OCI-LY7 (cell line): ENCODE measurements around the gene SLC47A1. TPM values are rescaled to one million over a fixed set of nuclear protein-coding genes. Genes with fewer than 3 reads are reported as not detected.

Experiments
- BruUV-seq: library from RNA; stranded (reverse); fragments of 400-500 nt; replicated peaks from 2 replicates; lab custom pipeline; 2021; lab: Mats Ljungman, UMichigan
- CTCF ChIA-PET: fragments of 300-600 bp; sonication (Branson Sonifier 250); formaldehyde crosslinking; loops from one replicate; lab custom pipeline; 2022; ENCODE audit warnings: antibody characterized with exemption; ENCODE audit not compliant: unreplicated experiment; lab: Charles Lee
- POLR2A ChIA-PET: fragments of 300-600 bp; sonication (Branson Sonifier 250); formaldehyde crosslinking; loops from one replicate; lab custom pipeline; 2022; ENCODE audit warnings: antibody characterized with exemption; lab: Charles Lee
- DNase-seq: peaks from one replicate; pipeline ENCODE4 v3.0.0-alpha.2; 2015; ENCODE audit warnings: low spot score
- H2AFZ ChIP-seq: fragments of 200-600 bp; sonication (generic), shearing (Covaris generic); 2 replicates; pipeline ENCODE4 v1.6.1; 2014; ENCODE audit warnings: mild to moderate bottlenecking, antibody characterized with exemption, low read length, moderate library complexity
- H3K27ac ChIP-seq: fragments of 200-600 bp; sonication (generic); 2 replicates; pipeline ENCODE4 v1.5.1; 2014; ENCODE audit warnings: mixed run types, low read depth, mild to moderate bottlenecking, moderate library complexity, low read length, inconsistent platforms; ENCODE audit not compliant: poor library complexity, severe bottlenecking
- H3K36me3 ChIP-seq: fragments of 200-600 bp; sonication (generic); 2 replicates; pipeline ENCODE4 v1.6.1; 2014; ENCODE audit warnings: mild to moderate bottlenecking, antibody characterized with exemption, low read length, moderate library complexity, mixed read lengths; ENCODE audit not compliant: insufficient read depth
- H3K4me1 ChIP-seq: fragments of 200-600 bp; sonication (generic); 2 replicates; pipeline ENCODE4 v1.5.1; 2014; ENCODE audit warnings: mild to moderate bottlenecking, low read length; ENCODE audit not compliant: insufficient read depth, poor library complexity, severe bottlenecking
- H3K4me2 ChIP-seq: fragments of 200-600 bp; sonication (generic); 2 replicates; pipeline ENCODE4 v1.6.1; 2014; ENCODE audit warnings: mild to moderate bottlenecking, low read length
- H3K4me3 ChIP-seq: fragments of 200-600 bp; sonication (generic); 2 replicates; pipeline ENCODE4 v1.5.1; 2014; ENCODE audit warnings: mild to moderate bottlenecking, low read depth, low read length; ENCODE audit not compliant: poor library complexity, severe bottlenecking
- H3K79me2 ChIP-seq: fragments of 200-600 bp; sonication (generic); 2 replicates; pipeline ENCODE4 v1.6.1; 2016; ENCODE audit warnings: low read depth, mild to moderate bottlenecking, low read length, moderate library complexity, mixed read lengths; ENCODE audit not compliant: insufficient read depth
- H3K9me2 ChIP-seq: fragments of 200-600 bp; sonication (generic); 2 replicates; pipeline ENCODE4 v1.6.1; 2016; ENCODE audit warnings: mild to moderate bottlenecking, low read length, mixed read lengths; ENCODE audit not compliant: insufficient read depth
- H3K9me3 ChIP-seq: fragments of 200-600 bp; sonication (generic); 2 replicates; pipeline ENCODE4 v1.6.1; 2014; ENCODE audit warnings: mild to moderate bottlenecking, mixed run types, low read length, mixed read lengths
- H4K20me1 ChIP-seq: fragments of 200-600 bp; sonication (generic); 2 replicates; pipeline ENCODE4 v1.6.1; 2014; ENCODE audit warnings: mild to moderate bottlenecking, antibody characterized with exemption, low read length, moderate library complexity, mixed read lengths; ENCODE audit not compliant: insufficient read depth
- EZH2phosphoT487 ChIP-seq: fragments of 200-600 bp; sonication (generic); IDR thresholded peaks from 2 replicates; pipeline ENCODE4 v1.6.1; 2018; ENCODE audit warnings: low read depth, borderline replicate concordance, mild to moderate bottlenecking, mixed run types, antibody characterized with exemption, low read length, moderate library complexity, mixed read lengths
- intact Hi-C: fragments of 100-400 bp; cut with micrococcal nuclease; formaldehyde crosslinking; loops from one replicate; pipeline ENCODE4 v1.10.0; 2022; ENCODE audit not compliant: unreplicated experiment
- small RNA-seq: library from RNA; depleted of rRNA; stranded (forward); fragments of <200 nt; gene quantifications from one replicate; pipeline ENCODE3, GENCODE V24; 2014
- total RNA-seq, 2 experiments: library from RNA; depleted of rRNA in 1 of 2; stranded (reverse); fragments of >200 nt in 1 of 2; shearing (Covaris generic) in 1 of 2; gene quantifications; 2 replicates each; pipeline ENCODE4 v1.2.3, GENCODE V29; 2014 to 2022
- TF ChIP-seq, protein P1 (sequence below): fragments of 200-600 bp; sonication (generic); conservative IDR thresholded peaks from 2 replicates; pipeline ENCODE4 v1.5.1; 2014; ENCODE audit warnings: mild to moderate bottlenecking, antibody characterized with exemption, low read length, moderate library complexity, mixed read lengths

The SLC47A1 gene
- total RNA-seq, 2 experiments from 2014 or later, result not detected

DNA sequence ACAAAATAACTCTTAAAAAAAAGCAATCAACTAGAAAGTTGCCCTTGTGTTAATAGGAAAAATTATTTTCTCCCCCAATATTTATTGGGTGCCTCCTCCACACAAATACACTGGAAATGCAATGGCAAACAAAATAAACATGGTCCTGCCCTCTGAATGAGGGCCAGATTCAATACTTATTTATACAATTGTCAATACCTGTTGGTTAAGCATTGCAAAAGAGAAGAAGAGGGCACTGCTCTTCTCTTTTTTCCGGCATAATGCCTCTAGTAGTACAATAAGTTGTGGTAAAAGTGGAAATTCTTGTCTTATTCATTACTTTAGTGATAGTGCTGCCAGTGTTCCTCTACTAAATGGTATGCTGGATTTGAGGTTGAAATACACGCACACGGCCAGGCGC, 92.4 kb downstream of the SLC47A1 start:
- H3K4me1 ChIP-seq, result no peaks in the 10 kb centered on the region
- H3K9me2 ChIP-seq, result no peaks in the 10 kb centered on the region
- H3K4me3 ChIP-seq, result no peak overlapping the region
- TF ChIP-seq, protein P1, sequence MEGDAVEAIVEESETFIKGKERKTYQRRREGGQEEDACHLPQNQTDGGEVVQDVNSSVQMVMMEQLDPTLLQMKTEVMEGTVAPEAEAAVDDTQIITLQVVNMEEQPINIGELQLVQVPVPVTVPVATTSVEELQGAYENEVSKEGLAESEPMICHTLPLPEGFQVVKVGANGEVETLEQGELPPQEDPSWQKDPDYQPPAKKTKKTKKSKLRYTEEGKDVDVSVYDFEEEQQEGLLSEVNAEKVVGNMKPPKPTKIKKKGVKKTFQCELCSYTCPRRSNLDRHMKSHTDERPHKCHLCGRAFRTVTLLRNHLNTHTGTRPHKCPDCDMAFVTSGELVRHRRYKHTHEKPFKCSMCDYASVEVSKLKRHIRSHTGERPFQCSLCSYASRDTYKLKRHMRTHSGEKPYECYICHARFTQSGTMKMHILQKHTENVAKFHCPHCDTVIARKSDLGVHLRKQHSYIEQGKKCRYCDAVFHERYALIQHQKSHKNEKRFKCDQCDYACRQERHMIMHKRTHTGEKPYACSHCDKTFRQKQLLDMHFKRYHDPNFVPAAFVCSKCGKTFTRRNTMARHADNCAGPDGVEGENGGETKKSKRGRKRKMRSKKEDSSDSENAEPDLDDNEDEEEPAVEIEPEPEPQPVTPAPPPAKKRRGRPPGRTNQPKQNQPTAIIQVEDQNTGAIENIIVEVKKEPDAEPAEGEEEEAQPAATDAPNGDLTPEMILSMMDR, result no peak
- TF ChIP-seq EZH2phosphoT487, result no peak
- H3K79me2 ChIP-seq, result no peaks in the 10 kb centered on the region
- ChIA-PET CTCF (no interaction called here), POLR2A (no interaction called here)
- no peak overlapping the region for H2AFZ ChIP-seq
- H3K4me2 ChIP-seq, result no peak overlapping the region
- intact Hi-C loops, result no loop called here
- no peaks in the 10 kb centered on the region for H3K9me3 ChIP-seq
- no TSS peak for BruUV-seq
- H3K36me3 ChIP-seq, result no peaks in the 10 kb centered on the region
- no peaks in the 10 kb centered on the region for H4K20me1 ChIP-seq
- DNase-seq, result no peak
- no peak overlapping the region for H3K27ac ChIP-seq

Small RNA genes lying within 50 kb of the gene (small RNA-seq; reads per million reads assigned to genes)
- gene AC025627.2 (not detected), gene NMTRQ-TTG12-1 (not detected)

Other genes with a start within 250 kb of the SLC47A1 start
- gene B9D1, start 171.1 kb upstream of the SLC47A1 start, total RNA-seq (2014; rRNA removed; shearing (Covaris generic)), result 35.8 and 38.1 TPM in 2 replicates
- 21.1 and 24.1 TPM in 2 replicates for gene B9D1, start 171.1 kb upstream of the SLC47A1 start, total RNA-seq (2022)
- 8.1 and 8.2 TPM in 2 replicates for gene MAPK7, start 155.4 kb upstream of the SLC47A1 start, total RNA-seq (2014; rRNA removed; shearing (Covaris generic))
- gene MAPK7, start 155.4 kb upstream of the SLC47A1 start, total RNA-seq (2022), result 16.5 and 19.3 TPM in 2 replicates
- not detected in 2 replicates for gene MFAP4, start 146.7 kb upstream of the SLC47A1 start, total RNA-seq (2014; rRNA removed; shearing (Covaris generic))
- gene MFAP4, start 146.7 kb upstream of the SLC47A1 start, total RNA-seq (2022), result 0.31 and 0.65 TPM in 2 replicates
- gene RNF112, start 122.6 kb upstream of the SLC47A1 start, total RNA-seq (2014; rRNA removed; shearing (Covaris generic)), result 0.47 and 0.80 TPM in 2 replicates
- 0.17 TPM in 1 of 2 replicates, not detected in the other for gene RNF112, start 122.6 kb upstream of the SLC47A1 start, total RNA-seq (2022)
- gene ALDH3A2, start 114.9 kb downstream of the SLC47A1 start, total RNA-seq (2014; rRNA removed; shearing (Covaris generic)), result 28.9 and 29.7 TPM in 2 replicates
- 41.1 and 47.3 TPM in 2 replicates for gene ALDH3A2, start 114.9 kb downstream of the SLC47A1 start, total RNA-seq (2022)
- not detected in 2 replicates for gene SLC47A2, start 182.7 kb downstream of the SLC47A1 start, total RNA-seq (2014; rRNA removed; shearing (Covaris generic))
- not detected in 2 replicates for gene SLC47A2, start 182.7 kb downstream of the SLC47A1 start, total RNA-seq (2022)
- gene ALDH3A1, start 214.4 kb downstream of the SLC47A1 start, total RNA-seq (2014; rRNA removed; shearing (Covaris generic)), result 0.16 and 0.26 TPM in 2 replicates
- gene ALDH3A1, start 214.4 kb downstream of the SLC47A1 start, total RNA-seq (2022), result not detected in 2 replicates